Neural cell (in vitro differentiated cells): Measurements from ENCODE around the gene HHATL.

Experiments used
- EZH2 ChIP-seq: fragments of 200-600, 300-800 bp; shearing (Covaris generic), sonication (generic); IDR thresholded peaks from 2 replicates; pipeline ENCODE4 v1.6.1; 2014; ENCODE audit warnings: antibody characterized with exemption, low read length, borderline replicate concordance, mild to moderate bottlenecking; ENCODE audit not compliant: insufficient read depth, poor library complexity, severe bottlenecking
- TF ChIP-seq, protein P1 (sequence below): fragments of 450-650 bp; IDR thresholded peaks from 2 replicates; pipeline ENCODE4 v1.5.1; 2014; ENCODE audit warnings: antibody characterized with exemption, mild to moderate bottlenecking, moderate library complexity; ENCODE audit not compliant: poor library complexity, severe bottlenecking
- TF ChIP-seq, protein P2 (sequence below): IDR thresholded peaks from 2 replicates; pipeline ENCODE4 v1.6.1; 2012; ENCODE audit warnings: borderline replicate concordance

DNA sequence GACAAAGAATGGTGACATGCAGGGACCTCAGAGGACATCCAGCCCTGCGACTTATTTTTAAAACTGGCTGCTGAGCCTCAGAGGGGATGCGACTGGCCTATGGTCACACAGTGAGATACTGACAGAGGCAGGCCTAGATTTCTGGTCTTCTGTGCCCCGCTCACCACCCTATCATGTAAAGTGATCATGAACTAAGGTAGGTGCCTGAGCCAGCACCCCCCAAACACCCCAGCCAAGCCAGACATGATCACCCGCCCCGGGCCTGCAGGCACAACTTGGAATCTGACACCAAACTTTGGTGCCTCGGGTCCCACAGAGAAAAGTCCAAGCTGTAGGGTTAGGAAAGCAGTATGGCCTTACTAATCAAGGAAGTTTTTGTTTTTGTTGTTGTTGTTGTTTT lies 33.9 kb upstream of the HHATL start:
- TF ChIP-seq, protein P1, sequence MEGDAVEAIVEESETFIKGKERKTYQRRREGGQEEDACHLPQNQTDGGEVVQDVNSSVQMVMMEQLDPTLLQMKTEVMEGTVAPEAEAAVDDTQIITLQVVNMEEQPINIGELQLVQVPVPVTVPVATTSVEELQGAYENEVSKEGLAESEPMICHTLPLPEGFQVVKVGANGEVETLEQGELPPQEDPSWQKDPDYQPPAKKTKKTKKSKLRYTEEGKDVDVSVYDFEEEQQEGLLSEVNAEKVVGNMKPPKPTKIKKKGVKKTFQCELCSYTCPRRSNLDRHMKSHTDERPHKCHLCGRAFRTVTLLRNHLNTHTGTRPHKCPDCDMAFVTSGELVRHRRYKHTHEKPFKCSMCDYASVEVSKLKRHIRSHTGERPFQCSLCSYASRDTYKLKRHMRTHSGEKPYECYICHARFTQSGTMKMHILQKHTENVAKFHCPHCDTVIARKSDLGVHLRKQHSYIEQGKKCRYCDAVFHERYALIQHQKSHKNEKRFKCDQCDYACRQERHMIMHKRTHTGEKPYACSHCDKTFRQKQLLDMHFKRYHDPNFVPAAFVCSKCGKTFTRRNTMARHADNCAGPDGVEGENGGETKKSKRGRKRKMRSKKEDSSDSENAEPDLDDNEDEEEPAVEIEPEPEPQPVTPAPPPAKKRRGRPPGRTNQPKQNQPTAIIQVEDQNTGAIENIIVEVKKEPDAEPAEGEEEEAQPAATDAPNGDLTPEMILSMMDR: no peak
- TF ChIP-seq, protein P2, sequence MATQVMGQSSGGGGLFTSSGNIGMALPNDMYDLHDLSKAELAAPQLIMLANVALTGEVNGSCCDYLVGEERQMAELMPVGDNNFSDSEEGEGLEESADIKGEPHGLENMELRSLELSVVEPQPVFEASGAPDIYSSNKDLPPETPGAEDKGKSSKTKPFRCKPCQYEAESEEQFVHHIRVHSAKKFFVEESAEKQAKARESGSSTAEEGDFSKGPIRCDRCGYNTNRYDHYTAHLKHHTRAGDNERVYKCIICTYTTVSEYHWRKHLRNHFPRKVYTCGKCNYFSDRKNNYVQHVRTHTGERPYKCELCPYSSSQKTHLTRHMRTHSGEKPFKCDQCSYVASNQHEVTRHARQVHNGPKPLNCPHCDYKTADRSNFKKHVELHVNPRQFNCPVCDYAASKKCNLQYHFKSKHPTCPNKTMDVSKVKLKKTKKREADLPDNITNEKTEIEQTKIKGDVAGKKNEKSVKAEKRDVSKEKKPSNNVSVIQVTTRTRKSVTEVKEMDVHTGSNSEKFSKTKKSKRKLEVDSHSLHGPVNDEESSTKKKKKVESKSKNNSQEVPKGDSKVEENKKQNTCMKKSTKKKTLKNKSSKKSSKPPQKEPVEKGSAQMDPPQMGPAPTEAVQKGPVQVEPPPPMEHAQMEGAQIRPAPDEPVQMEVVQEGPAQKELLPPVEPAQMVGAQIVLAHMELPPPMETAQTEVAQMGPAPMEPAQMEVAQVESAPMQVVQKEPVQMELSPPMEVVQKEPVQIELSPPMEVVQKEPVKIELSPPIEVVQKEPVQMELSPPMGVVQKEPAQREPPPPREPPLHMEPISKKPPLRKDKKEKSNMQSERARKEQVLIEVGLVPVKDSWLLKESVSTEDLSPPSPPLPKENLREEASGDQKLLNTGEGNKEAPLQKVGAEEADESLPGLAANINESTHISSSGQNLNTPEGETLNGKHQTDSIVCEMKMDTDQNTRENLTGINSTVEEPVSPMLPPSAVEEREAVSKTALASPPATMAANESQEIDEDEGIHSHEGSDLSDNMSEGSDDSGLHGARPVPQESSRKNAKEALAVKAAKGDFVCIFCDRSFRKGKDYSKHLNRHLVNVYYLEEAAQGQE: no peak
- no peak for TF ChIP-seq EZH2
